ENCODE results near the gene NAP1L2. TPM values are rescaled to one million over a fixed set of nuclear protein-coding genes. Genes with fewer than 3 reads are reported as not detected.

Gene NAP1L2
- 7.2 TPM for polyA plus RNA-seq (2013, experiment 1 of 2)
- polyA plus RNA-seq (2013, experiment 2 of 2): 7.5 TPM

GRCh38 chrX:73214426-73215094 lies at the start of gene NAP1L2:
Gene NAP1L2 (minus strand): TSS chrX:73214851. CDS start chrX:73214492, 359 bp downstream.
- H3K79me1 ChIP-seq (ENCODE audit: low read depth, low read length): no peaks in the 10 kb centered on the region
- peak within 1 kb of the TSS; percentile 54 for H3K4me2 ChIP-seq (ENCODE audit: insufficient read depth, low read length, poor library complexity, severe bottlenecking)
- peak within 1 kb of the TSS; percentile 91 for H2AFZ ChIP-seq (ENCODE audit: low read length)
- H3K4ac ChIP-seq (ENCODE audit: low read length): no peak within 1 kb of the TSS
- H3K4me1 ChIP-seq (ENCODE audit: control insufficient read depth in 2 of 2, insufficient read depth in 1 of 2, low read depth in 1 of 2, low read length in 2 of 2): no peaks in the 10 kb centered on the region
- peak within 1 kb of the TSS; percentile 58 to 92 for H3K4me3 ChIP-seq (ENCODE audit: low read length in 2 of 2)
- peak within 1 kb of the TSS; percentile 51 for H3K27ac ChIP-seq (replicated peaks; ENCODE audit: low read length)
- H3K9me3 ChIP-seq (replicated peaks in 1 of 2; ENCODE audit: control insufficient read depth in 2 of 2, insufficient read depth in 1 of 2, low read depth in 1 of 2, low read length in 2 of 2): no peaks in the 10 kb centered on the region
- H2BK5ac ChIP-seq (ENCODE audit: low read length): no peak within 1 kb of the TSS
- H4K91ac ChIP-seq (ENCODE audit: low read depth, low read length, poor library complexity): no peak within 1 kb of the TSS
- H3K14ac ChIP-seq (ENCODE audit: low read length): no peak within 1 kb of the TSS
- peak; percentile 18 for DNase-seq (ENCODE audit: low spot score)
- H2AK5ac ChIP-seq (ENCODE audit: low read depth, low read length): no peak within 1 kb of the TSS
- no peaks in the 10 kb centered on the region for H3K36me3 ChIP-seq (replicated peaks in 1 of 2; ENCODE audit: control insufficient read depth in 2 of 2, insufficient read depth in 2 of 2, low read length in 2 of 2)
- peak within 1 kb of the TSS; percentile 50 for H3K9ac ChIP-seq (ENCODE audit: low read depth, low read length, poor library complexity)
- H3K18ac ChIP-seq (ENCODE audit: low read length): peak within 1 kb of the TSS; percentile 76
- peaks cover 0 to 15% (median 0%) of the 10 kb centered on the region in 3 experiments for H3K27me3 ChIP-seq (ENCODE audit: control insufficient read depth in 3 of 3, insufficient read depth in 3 of 3, low read depth in 1 of 3, low read length in 3 of 3)
- no peak within 1 kb of the TSS for H3K23ac ChIP-seq (ENCODE audit: low read depth, low read length, poor library complexity)
- no peak within 1 kb of the TSS for H2BK120ac ChIP-seq (ENCODE audit: low read depth, low read length)
- WGBS, 2 donors (ENCODE audit: extremely low coverage in 2 of 2, insufficient read length in 2 of 2, insufficient replicate concordance in 1 of 2): no CpG with 5 or more reads among the region's 30 CpGs
- no peak within 1 kb of the TSS for H2BK15ac ChIP-seq (ENCODE audit: low read length)
- H2BK12ac ChIP-seq (ENCODE audit: low read length): no peak within 1 kb of the TSS
- no peak within 1 kb of the TSS for H4K8ac ChIP-seq (ENCODE audit: low read depth, low read length)

- no peak overlapping the region for H3K4me2 ChIP-seq (ENCODE audit: insufficient read depth, low read length, poor library complexity, severe bottlenecking)
- no peak for DNase-seq (ENCODE audit: low spot score)
- no peak overlapping the region for H2AK5ac ChIP-seq (ENCODE audit: low read depth, low read length)
- H3K9ac ChIP-seq (ENCODE audit: low read depth, low read length, poor library complexity): no peak overlapping the region
- peaks cover 0 to under 1% of the 10 kb centered on the region in 2 donors for H3K4me1 ChIP-seq (ENCODE audit: control insufficient read depth in 2 of 2, insufficient read depth in 1 of 2, low read depth in 1 of 2, low read length in 2 of 2)
- no peak overlapping the region for H2AFZ ChIP-seq (ENCODE audit: low read length)
- no peak overlapping the region for H2BK120ac ChIP-seq (ENCODE audit: low read depth, low read length)
- H3K27ac ChIP-seq (replicated peaks; ENCODE audit: low read length): no peak overlapping the region
- no peak overlapping the region for H3K23ac ChIP-seq (ENCODE audit: low read depth, low read length, poor library complexity)
- no peaks in the 10 kb centered on the region for H3K9me3 ChIP-seq (replicated peaks in 1 of 2; ENCODE audit: control insufficient read depth in 2 of 2, insufficient read depth in 1 of 2, low read depth in 1 of 2, low read length in 2 of 2)
- no peak overlapping the region for H3K4ac ChIP-seq (ENCODE audit: low read length)
- no peak overlapping the region for H2BK5ac ChIP-seq (ENCODE audit: low read length)
- H3K79me1 ChIP-seq (ENCODE audit: low read depth, low read length): no peaks in the 10 kb centered on the region
- H3K36me3 ChIP-seq (replicated peaks in 1 of 2; ENCODE audit: control insufficient read depth in 2 of 2, insufficient read depth in 2 of 2, low read length in 2 of 2): no peaks in the 10 kb centered on the region
- H3K14ac ChIP-seq (ENCODE audit: low read length): no peak overlapping the region
- H3K27me3 ChIP-seq (ENCODE audit: control insufficient read depth in 3 of 3, insufficient read depth in 3 of 3, low read depth in 1 of 3, low read length in 3 of 3): peaks cover 0 to 19% (median 0%) of the 10 kb centered on the region in 3 experiments
- H3K18ac ChIP-seq (ENCODE audit: low read length): no peak overlapping the region
- H4K8ac ChIP-seq (ENCODE audit: low read depth, low read length): no peak overlapping the region
- H2BK12ac ChIP-seq (ENCODE audit: low read length): no peak overlapping the region
- no CpG with 5 or more reads among the region's 2 CpGs for WGBS, 2 donors (ENCODE audit: extremely low coverage in 2 of 2, insufficient read length in 2 of 2, insufficient replicate concordance in 1 of 2)
- no peak overlapping the region for H2BK15ac ChIP-seq (ENCODE audit: low read length)
- no peak overlapping the region for H4K91ac ChIP-seq (ENCODE audit: low read depth, low read length, poor library complexity)
- no peak overlapping the region for H3K4me3 ChIP-seq (ENCODE audit: low read length in 2 of 2)
Measured at GRCh38 chrX:73262991-73263390, 48.3 kb upstream of the NAP1L2 start.

- no peaks in the 10 kb centered on the region for H3K79me1 ChIP-seq (ENCODE audit: low read depth, low read length)
Measured at GRCh38 chrX:73239242-73239641, 24.6 kb upstream of the NAP1L2 start.

GRCh38 chrX:73217621-73218020 lies 3.0 kb upstream of the NAP1L2 start:
- H2AFZ ChIP-seq (ENCODE audit: low read length): no peak overlapping the region
- H4K8ac ChIP-seq (ENCODE audit: low read depth, low read length): no peak overlapping the region
- no peaks in the 10 kb centered on the region for H3K79me1 ChIP-seq (ENCODE audit: low read depth, low read length)
- no peak overlapping the region for H2AK5ac ChIP-seq (ENCODE audit: low read depth, low read length)
- peaks cover 0 to 11% (median 0%) of the 10 kb centered on the region in 3 experiments for H3K27me3 ChIP-seq (ENCODE audit: control insufficient read depth in 3 of 3, insufficient read depth in 3 of 3, low read depth in 1 of 3, low read length in 3 of 3)
- H2BK5ac ChIP-seq (ENCODE audit: low read length): no peak overlapping the region
- no CpG with 5 or more reads among the region's 3 CpGs for WGBS, 2 donors (ENCODE audit: extremely low coverage in 2 of 2, insufficient read length in 2 of 2, insufficient replicate concordance in 1 of 2)
- H2BK15ac ChIP-seq (ENCODE audit: low read length): no peak overlapping the region
- no peak overlapping the region for H3K27ac ChIP-seq (replicated peaks; ENCODE audit: low read length)
- no peak overlapping the region for H3K23ac ChIP-seq (ENCODE audit: low read depth, low read length, poor library complexity)
- H3K18ac ChIP-seq (ENCODE audit: low read length): no peak overlapping the region
- H3K4ac ChIP-seq (ENCODE audit: low read length): no peak overlapping the region
- no peaks in the 10 kb centered on the region for H3K4me1 ChIP-seq (ENCODE audit: control insufficient read depth in 2 of 2, insufficient read depth in 1 of 2, low read depth in 1 of 2, low read length in 2 of 2)
- DNase-seq (ENCODE audit: low spot score): no peak
- no peaks in the 10 kb centered on the region for H3K9me3 ChIP-seq (replicated peaks in 1 of 2; ENCODE audit: control insufficient read depth in 2 of 2, insufficient read depth in 1 of 2, low read depth in 1 of 2, low read length in 2 of 2)
- no peak overlapping the region for H3K4me2 ChIP-seq (ENCODE audit: insufficient read depth, low read length, poor library complexity, severe bottlenecking)
- no peak overlapping the region for H3K4me3 ChIP-seq (ENCODE audit: low read length in 2 of 2)
- H4K91ac ChIP-seq (ENCODE audit: low read depth, low read length, poor library complexity): no peak overlapping the region
- no peak overlapping the region for H2BK12ac ChIP-seq (ENCODE audit: low read length)
- no peak overlapping the region for H3K9ac ChIP-seq (ENCODE audit: low read depth, low read length, poor library complexity)
- H3K14ac ChIP-seq (ENCODE audit: low read length): no peak overlapping the region
- no peak overlapping the region for H2BK120ac ChIP-seq (ENCODE audit: low read depth, low read length)
- no peaks in the 10 kb centered on the region for H3K36me3 ChIP-seq (replicated peaks in 1 of 2; ENCODE audit: control insufficient read depth in 2 of 2, insufficient read depth in 2 of 2, low read length in 2 of 2)

More at GRCh38 chrX:73239242-73239641, 24.6 kb upstream of the NAP1L2 start:
- H2BK15ac ChIP-seq (ENCODE audit: low read length): no peak overlapping the region
- no peak overlapping the region for H3K18ac ChIP-seq (ENCODE audit: low read length)
- H3K23ac ChIP-seq (ENCODE audit: low read depth, low read length, poor library complexity): no peak overlapping the region
- H4K91ac ChIP-seq (ENCODE audit: low read depth, low read length, poor library complexity): no peak overlapping the region
- no peak overlapping the region for H2BK120ac ChIP-seq (ENCODE audit: low read depth, low read length)
- H2BK12ac ChIP-seq (ENCODE audit: low read length): no peak overlapping the region
- no peaks in the 10 kb centered on the region for H3K4me1 ChIP-seq (ENCODE audit: control insufficient read depth in 2 of 2, insufficient read depth in 1 of 2, low read depth in 1 of 2, low read length in 2 of 2)
- no peak overlapping the region for H2AFZ ChIP-seq (ENCODE audit: low read length)
- H2AK5ac ChIP-seq (ENCODE audit: low read depth, low read length): no peak overlapping the region
- no peak overlapping the region for H3K4me3 ChIP-seq (ENCODE audit: low read length in 2 of 2)
- H3K9me3 ChIP-seq (replicated peaks in 1 of 2; ENCODE audit: control insufficient read depth in 2 of 2, insufficient read depth in 1 of 2, low read depth in 1 of 2, low read length in 2 of 2): no peaks in the 10 kb centered on the region
- H3K27ac ChIP-seq (replicated peaks; ENCODE audit: low read length): no peak overlapping the region
- no peak overlapping the region for H4K8ac ChIP-seq (ENCODE audit: low read depth, low read length)
- H3K14ac ChIP-seq (ENCODE audit: low read length): no peak overlapping the region
- no peak overlapping the region for H3K4ac ChIP-seq (ENCODE audit: low read length)
- no peak overlapping the region for H3K4me2 ChIP-seq (ENCODE audit: insufficient read depth, low read length, poor library complexity, severe bottlenecking)
- no peak for DNase-seq (ENCODE audit: low spot score)
- no peak overlapping the region for H3K9ac ChIP-seq (ENCODE audit: low read depth, low read length, poor library complexity)
- WGBS, 2 donors (ENCODE audit: extremely low coverage in 2 of 2, insufficient read length in 2 of 2, insufficient replicate concordance in 1 of 2): no CpG with 5 or more reads among the region's 5 CpGs
- H3K36me3 ChIP-seq (replicated peaks in 1 of 2; ENCODE audit: control insufficient read depth in 2 of 2, insufficient read depth in 2 of 2, low read length in 2 of 2): no peaks in the 10 kb centered on the region
- H2BK5ac ChIP-seq (ENCODE audit: low read length): no peak overlapping the region
- peaks cover 0 to 5% (median 0%) of the 10 kb centered on the region in 3 experiments for H3K27me3 ChIP-seq (ENCODE audit: control insufficient read depth in 3 of 3, insufficient read depth in 3 of 3, low read depth in 1 of 3, low read length in 3 of 3)
